ENCODE measurements around the gene ACTR5. TPM values are rescaled to one million over a fixed set of nuclear protein-coding genes. Genes with fewer than 3 reads are reported as not detected.

ACTR5 gene
- total RNA-seq, 2 experiments from 2014 or later, result 12.3 to 21.1 TPM

- H3K9me3 ChIP-seq (ENCODE audit: low read length), result peaks cover 7% of the 10 kb centered on the region; the same call in 1 of the 2 replicates
- H2AFZ ChIP-seq (ENCODE audit: low read length), result no peak overlapping the region
- ChIA-PET CTCF (ENCODE audit: unreplicated experiment) (no interaction called here), POLR2A (no interaction called here)
- H3K4me1 ChIP-seq (ENCODE audit: insufficient read depth, low read length, poor library complexity, severe bottlenecking), result no peaks in the 10 kb centered on the region
- H3K79me2 ChIP-seq (ENCODE audit: insufficient read depth, low read depth, low read length), result no peaks in the 10 kb centered on the region
- H3K9me2 ChIP-seq (ENCODE audit: insufficient read depth, low read length), result no peaks in the 10 kb centered on the region
- intact Hi-C loops (cut with micrococcal nuclease; ENCODE audit: unreplicated experiment), result no loop called here
- H3K36me3 ChIP-seq (ENCODE audit: insufficient read depth, low read length), result no peaks in the 10 kb centered on the region; the same call in 1 of the 2 replicates
- no peak for DNase-seq (ENCODE audit: low spot score)
- no peak for TF ChIP-seq CTCF (conservative IDR thresholded peaks at IDR 0.05; ENCODE audit: low read length)
- TF ChIP-seq EZH2phosphoT487 (IDR thresholded peaks at IDR 0.05; ENCODE audit: borderline replicate concordance, low read depth, low read length), result no peak
- no peak overlapping the region for H3K4me2 ChIP-seq (ENCODE audit: low read length)
- no peaks in the 10 kb centered on the region for H4K20me1 ChIP-seq (ENCODE audit: insufficient read depth, low read length)
- no peak overlapping the region for H3K4me3 ChIP-seq (ENCODE audit: low read depth, low read length, poor library complexity, severe bottlenecking)
- no peak overlapping the region for H3K27ac ChIP-seq (ENCODE audit: low read depth, low read length, poor library complexity, severe bottlenecking)
- BruUV-seq (replicated peaks), result no TSS peak
These were observed 50.0 kb downstream of the ACTR5 start for GRCh38 chr20:38798266-38798665.

GRCh38 chr20:38799203-38799602 is 50.9 kb downstream of the ACTR5 start:
- DNase-seq (ENCODE audit: low spot score), result no peak
- intact Hi-C loops (cut with micrococcal nuclease; ENCODE audit: unreplicated experiment), result no loop called here
- Histone ChIP-seq H3K4me2 (ENCODE audit: low read length) (no peak overlapping the region), H2AFZ (ENCODE audit: low read length) (no peak overlapping the region), H3K9me3 (ENCODE audit: low read length) (peaks cover 7% of the 10 kb centered on the region; the same call in 1 of the 2 replicates), H3K36me3 (ENCODE audit: insufficient read depth, low read length) (no peaks in the 10 kb centered on the region; the same call in 1 of the 2 replicates), H3K4me3 (ENCODE audit: low read depth, low read length, poor library complexity, severe bottlenecking) (no peak overlapping the region), H3K4me1 (ENCODE audit: insufficient read depth, low read length, poor library complexity, severe bottlenecking) (peaks cover 2% of the 10 kb centered on the region), H4K20me1 (ENCODE audit: insufficient read depth, low read length) (no peaks in the 10 kb centered on the region), H3K9me2 (ENCODE audit: insufficient read depth, low read length) (no peaks in the 10 kb centered on the region), H3K79me2 (ENCODE audit: insufficient read depth, low read depth, low read length) (no peaks in the 10 kb centered on the region), H3K27ac (ENCODE audit: low read depth, low read length, poor library complexity, severe bottlenecking) (no peak overlapping the region)
- CTCF ChIA-PET (ENCODE audit: unreplicated experiment), result no interaction called here
- POLR2A ChIA-PET, result no interaction called here
- no peak for TF ChIP-seq CTCF (conservative IDR thresholded peaks at IDR 0.05; ENCODE audit: low read length)
- no peak for TF ChIP-seq EZH2phosphoT487 (IDR thresholded peaks at IDR 0.05; ENCODE audit: borderline replicate concordance, low read depth, low read length)
- BruUV-seq (replicated peaks), result no TSS peak

GRCh38 chr20:38800882-38801281 is 52.6 kb downstream of the ACTR5 start:
- TF ChIP-seq CTCF (conservative IDR thresholded peaks at IDR 0.05; ENCODE audit: low read length), result no peak
- TF ChIP-seq EZH2phosphoT487 (IDR thresholded peaks at IDR 0.05; ENCODE audit: borderline replicate concordance, low read depth, low read length), result no peak
- no peak for DNase-seq (ENCODE audit: low spot score)
- intact Hi-C loops (cut with micrococcal nuclease; ENCODE audit: unreplicated experiment), result loop anchor here (10.0 kb wide), 1 partner anchor 244 kb away; no protein-coding TSS in a partner anchor
- H3K4me2 ChIP-seq (ENCODE audit: low read length), result no peak overlapping the region
- peaks cover 3% of the 10 kb centered on the region; the same call in 1 of the 2 replicates for H3K79me2 ChIP-seq (ENCODE audit: insufficient read depth, low read depth, low read length)
- no peaks in the 10 kb centered on the region for H3K9me2 ChIP-seq (ENCODE audit: insufficient read depth, low read length)
- H2AFZ ChIP-seq (ENCODE audit: low read length), result no peak overlapping the region
- peaks cover 14% of the 10 kb centered on the region for H3K4me1 ChIP-seq (ENCODE audit: insufficient read depth, low read length, poor library complexity, severe bottlenecking)
- no peak overlapping the region for H3K27ac ChIP-seq (ENCODE audit: low read depth, low read length, poor library complexity, severe bottlenecking)
- no peaks in the 10 kb centered on the region; the same call in 1 of the 2 replicates for H3K36me3 ChIP-seq (ENCODE audit: insufficient read depth, low read length)
- H3K9me3 ChIP-seq (ENCODE audit: low read length), result peaks cover 7% of the 10 kb centered on the region; the same call in 1 of the 2 replicates
- POLR2A ChIA-PET, result no interaction called here
- BruUV-seq (replicated peaks), result no TSS peak
- H4K20me1 ChIP-seq (ENCODE audit: insufficient read depth, low read length), result no peaks in the 10 kb centered on the region
- no peak overlapping the region for H3K4me3 ChIP-seq (ENCODE audit: low read depth, low read length, poor library complexity, severe bottlenecking)
- CTCF ChIA-PET (ENCODE audit: unreplicated experiment), result no interaction called here

Measured in OCI-LY7 (cell line).